ENCODE measurements around the gene E2F7. TPM values are rescaled to one million over a fixed set of nuclear protein-coding genes. Genes with fewer than 3 reads are reported as not detected.

The E2F7 gene
- total RNA-seq, 1 donor from 2014 or later = 2.6 TPM

GRCh38 chr12:77060136-77060882 is 5.1 kb downstream of the E2F7 start:
- Mint-ChIP-seq H3K4me3 (ENCODE audit: unreplicated experiment) (no peak overlapping the region), H3K4me1 (ENCODE audit: unreplicated experiment) (peaks cover 21% of the 10 kb centered on the region), H3K9me3 (ENCODE audit: unreplicated experiment) (no peaks in the 10 kb centered on the region), H3K36me3 (ENCODE audit: unreplicated experiment) (no peaks in the 10 kb centered on the region), H3K27ac (ENCODE audit: unreplicated experiment) (no peak overlapping the region), H3K27me3 (ENCODE audit: unreplicated experiment) (no peaks in the 10 kb centered on the region)
- DNase-seq (ENCODE audit: extremely low spot score, unreplicated experiment) = no peak
- TF ChIP-seq CTCF (IDR thresholded peaks at IDR 0.05) = no peak

- Mint-ChIP-seq H3K27ac (ENCODE audit: unreplicated experiment) (no peak overlapping the region), H3K4me1 (ENCODE audit: unreplicated experiment) (peaks cover 15% of the 10 kb centered on the region), H3K9me3 (ENCODE audit: unreplicated experiment) (no peaks in the 10 kb centered on the region), H3K27me3 (ENCODE audit: unreplicated experiment) (no peaks in the 10 kb centered on the region), H3K36me3 (ENCODE audit: unreplicated experiment) (no peaks in the 10 kb centered on the region), H3K4me3 (ENCODE audit: unreplicated experiment) (no peak overlapping the region)
- TF ChIP-seq CTCF (IDR thresholded peaks at IDR 0.05) = no peak
- DNase-seq (ENCODE audit: extremely low spot score, unreplicated experiment) = no peak
These were observed 6.6 kb downstream of the E2F7 start for GRCh38 chr12:77058740-77059139.

GRCh38 chr12:77054851-77055250 is 10.5 kb downstream of the E2F7 start:
- TF ChIP-seq CTCF (IDR thresholded peaks at IDR 0.05) = no peak
- Mint-ChIP-seq H3K4me1 (ENCODE audit: unreplicated experiment) (peaks cover 4% of the 10 kb centered on the region), H3K27me3 (ENCODE audit: unreplicated experiment) (no peaks in the 10 kb centered on the region), H3K9me3 (ENCODE audit: unreplicated experiment) (no peaks in the 10 kb centered on the region), H3K4me3 (ENCODE audit: unreplicated experiment) (no peak overlapping the region), H3K27ac (ENCODE audit: unreplicated experiment) (no peak overlapping the region), H3K36me3 (ENCODE audit: unreplicated experiment) (no peaks in the 10 kb centered on the region)
- DNase-seq (ENCODE audit: extremely low spot score, unreplicated experiment) = no peak

GRCh38 chr12:77053259-77053658 is 12.1 kb downstream of the E2F7 start:
- Mint-ChIP-seq H3K27ac (ENCODE audit: unreplicated experiment) (no peak overlapping the region), H3K4me1 (ENCODE audit: unreplicated experiment) (no peaks in the 10 kb centered on the region), H3K4me3 (ENCODE audit: unreplicated experiment) (no peak overlapping the region), H3K9me3 (ENCODE audit: unreplicated experiment) (no peaks in the 10 kb centered on the region), H3K36me3 (ENCODE audit: unreplicated experiment) (no peaks in the 10 kb centered on the region), H3K27me3 (ENCODE audit: unreplicated experiment) (no peaks in the 10 kb centered on the region)
- TF ChIP-seq CTCF (IDR thresholded peaks at IDR 0.05) = no peak
- no peak for DNase-seq (ENCODE audit: extremely low spot score, unreplicated experiment)

- TF ChIP-seq CTCF (IDR thresholded peaks at IDR 0.05) = peak; percentile 87
- H3K27ac Mint-ChIP-seq (ENCODE audit: unreplicated experiment) = no peak overlapping the region
- H3K4me3 Mint-ChIP-seq (ENCODE audit: unreplicated experiment) = no peak overlapping the region
- no peaks in the 10 kb centered on the region for H3K27me3 Mint-ChIP-seq (ENCODE audit: unreplicated experiment)
- H3K4me1 Mint-ChIP-seq (ENCODE audit: unreplicated experiment) = no peaks in the 10 kb centered on the region
- DNase-seq (ENCODE audit: extremely low spot score, unreplicated experiment) = no peak
- no peaks in the 10 kb centered on the region for H3K9me3 Mint-ChIP-seq (ENCODE audit: unreplicated experiment)
- peaks cover 2% of the 10 kb centered on the region for H3K36me3 Mint-ChIP-seq (ENCODE audit: unreplicated experiment)
These were observed 15.5 kb downstream of the E2F7 start for GRCh38 chr12:77049767-77050353.
